GM19468 (cell line): ENCODE measurements around the gene OR9G1.
"Not testable (repeated sequence)": the region's sequence is repeated elsewhere in the genome, so short reads cannot be mapped to it uniquely, and the experiment has no call there.

Source experiments
- ATAC-seq: cut with Tn5 transposase; IDR thresholded peaks from one replicate; pipeline ENCODE4 v1.9.1; 2021; ENCODE audit warnings: mild to moderate bottlenecking, moderate library complexity, moderate number of reproducible peaks; ENCODE audit not compliant: unreplicated experiment; ENCODE audit errors: extremely low read depth

Gene OR9G1, protein sequence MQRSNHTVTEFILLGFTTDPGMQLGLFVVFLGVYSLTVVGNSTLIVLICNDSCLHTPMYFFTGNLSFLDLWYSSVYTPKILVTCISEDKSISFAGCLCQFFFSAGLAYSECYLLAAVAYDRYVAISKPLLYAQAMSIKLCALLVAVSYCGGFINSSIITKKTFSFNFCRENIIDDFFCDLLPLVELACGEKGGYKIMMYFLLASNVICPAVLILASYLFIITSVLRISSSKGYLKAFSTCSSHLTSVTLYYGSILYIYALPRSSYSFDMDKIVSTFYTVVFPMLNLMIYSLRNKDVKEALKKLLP

DNA sequence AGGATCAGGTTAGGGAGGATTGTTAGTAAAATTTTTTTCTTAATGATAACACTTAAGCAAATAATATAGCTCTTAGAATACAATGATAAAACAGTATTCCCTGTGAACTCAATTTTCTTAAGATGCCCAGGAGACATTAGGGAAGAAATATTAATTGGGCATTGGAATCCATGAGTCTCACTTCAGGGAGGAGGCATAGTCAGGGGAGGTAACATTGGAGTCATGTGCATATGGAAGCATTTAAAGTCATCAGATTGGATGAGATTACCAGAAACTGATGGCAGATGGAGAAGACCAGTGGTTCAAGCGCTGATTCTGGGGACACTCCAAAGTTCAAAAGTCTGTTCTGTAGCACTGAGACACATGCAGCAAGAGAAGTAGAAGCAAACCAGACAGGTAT lies at the start of gene OR9G1:
TSS of gene OR9G1 (plus strand) at position 301 of the 400 bp plus-strand sequence. CDS start 1,293 bp downstream, outside the sequence.
- no peak for ATAC-seq

DNA sequence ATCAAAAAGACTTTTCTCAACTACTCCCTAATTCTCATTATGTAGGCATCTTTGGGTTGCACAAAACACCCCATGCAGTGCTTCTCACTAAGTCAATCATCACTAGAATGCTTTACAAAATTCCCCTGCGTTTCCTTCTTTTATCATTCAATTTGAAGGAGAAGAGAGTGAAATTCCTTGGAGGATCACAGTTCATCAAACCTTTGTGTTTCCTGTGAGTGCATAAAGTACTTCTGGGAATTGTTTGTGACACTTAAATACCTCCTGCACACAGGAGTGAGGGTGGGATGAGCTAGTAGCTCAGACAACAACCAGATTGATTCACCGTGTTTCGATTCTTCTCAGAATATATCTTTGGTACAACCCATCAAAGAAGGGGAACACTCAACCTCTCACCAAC lies 39.1 kb upstream of the OR9G1 start:
- ATAC-seq: no peak

DNA sequence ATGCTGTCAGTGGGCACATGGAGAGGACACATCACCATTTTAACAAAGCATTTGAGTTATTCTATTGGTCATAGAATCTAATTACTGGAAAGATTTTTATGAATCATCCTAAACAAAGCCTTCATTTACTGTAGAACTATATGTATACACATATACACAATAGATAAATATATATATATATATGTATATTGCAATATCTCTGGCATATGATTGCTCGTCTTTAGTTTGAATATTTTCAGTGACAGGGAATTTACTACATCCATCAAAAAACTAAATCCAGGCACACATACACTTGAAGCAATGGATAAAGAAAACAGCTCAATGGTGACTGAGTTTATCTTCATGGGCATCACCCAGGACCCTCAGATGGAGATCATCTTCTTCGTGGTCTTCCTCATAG lies 35.5 kb upstream of the OR9G1 start, which contains the start of gene OR5AR1:
TSS of gene OR5AR1 (plus strand) at position 301 of the 400 bp plus-strand sequence. CDS start at position 301, 0 bp downstream.
- no peak for ATAC-seq

DNA sequence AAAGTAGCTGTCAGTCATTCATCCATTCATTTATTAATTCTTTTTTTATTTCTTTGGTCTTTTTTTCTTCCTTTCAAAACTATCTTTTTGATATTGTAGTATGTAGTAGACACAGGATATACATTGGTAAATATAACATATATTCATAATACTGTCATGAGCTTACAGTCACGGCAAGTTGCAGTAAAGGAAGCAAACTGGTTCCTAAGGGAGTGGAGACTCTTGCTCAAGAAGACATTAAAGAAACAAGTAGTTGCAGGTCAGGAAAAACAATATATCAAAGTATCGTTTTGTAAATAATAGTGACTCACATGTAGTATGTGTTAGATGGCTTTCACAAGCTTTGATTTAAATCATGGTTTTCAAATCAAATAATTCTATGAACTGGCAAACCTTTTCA lies 27.9 kb upstream of the OR9G1 start:
- ATAC-seq: no peak

DNA sequence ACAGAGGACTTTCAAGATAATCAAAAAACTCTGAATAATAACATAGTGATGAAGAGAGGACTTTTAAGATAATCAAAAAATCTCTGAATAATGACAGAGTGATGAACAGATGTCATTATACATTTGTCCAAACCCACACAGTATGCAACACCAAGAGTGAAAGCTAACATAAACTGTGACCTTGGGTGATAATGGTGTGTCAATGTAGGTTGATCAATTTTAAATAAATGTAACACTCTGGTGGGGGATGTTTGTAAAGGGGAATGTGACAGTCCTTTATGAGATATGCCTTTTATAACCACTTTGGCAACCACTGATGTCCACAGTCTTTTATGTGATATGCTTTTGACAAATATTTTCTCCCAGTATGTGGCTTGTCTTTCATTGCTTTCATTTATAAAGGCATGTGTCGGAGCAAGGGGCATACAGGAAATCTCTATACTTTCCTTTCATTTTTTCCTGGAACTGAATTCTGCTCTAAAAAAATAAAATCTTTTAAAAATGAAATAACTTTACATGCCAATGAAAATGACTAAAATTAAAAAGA lies 10.3 kb upstream of the OR9G1 start:
- ATAC-seq: no peak

DNA sequence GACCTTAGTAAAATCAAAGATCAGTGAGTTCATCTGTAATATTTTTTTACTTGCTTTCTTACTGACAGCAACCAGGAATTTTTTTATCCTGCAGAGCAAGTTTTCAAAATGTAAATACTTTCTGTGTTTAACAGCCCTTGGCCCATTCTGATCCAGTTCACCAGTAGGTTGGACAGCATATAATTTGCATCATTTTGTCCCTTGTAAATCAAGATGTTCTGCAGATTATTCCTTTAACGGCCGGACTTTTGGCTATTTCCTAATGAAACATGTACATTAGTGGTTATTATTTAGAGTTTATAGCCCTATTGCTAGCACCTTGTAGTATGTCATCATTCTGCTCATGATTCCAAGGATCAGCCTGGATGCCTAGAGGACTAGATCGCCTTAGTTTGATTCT lies 7.7 kb upstream of the OR9G1 start:
- ATAC-seq: not testable (repeated sequence)

DNA sequence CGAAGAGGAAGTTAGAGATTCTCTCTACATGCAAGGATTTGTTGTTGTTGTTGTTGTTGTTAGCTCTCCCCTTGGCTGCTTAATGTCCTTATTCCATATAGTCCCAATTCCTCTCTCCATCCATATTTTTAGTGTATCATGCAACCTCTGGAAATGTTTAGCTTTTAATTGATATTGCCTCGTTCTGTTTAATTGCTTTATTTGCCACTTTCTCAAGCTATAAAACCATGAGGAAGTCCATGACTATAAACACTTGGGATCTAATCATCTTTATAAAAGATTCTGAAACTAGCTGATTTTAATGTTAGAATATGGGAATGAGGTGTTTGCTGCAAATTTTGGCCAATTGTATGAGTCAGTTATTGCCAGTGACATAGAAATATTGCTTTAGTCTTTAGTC lies 5.5 kb upstream of the OR9G1 start:
- no peak for ATAC-seq

DNA sequence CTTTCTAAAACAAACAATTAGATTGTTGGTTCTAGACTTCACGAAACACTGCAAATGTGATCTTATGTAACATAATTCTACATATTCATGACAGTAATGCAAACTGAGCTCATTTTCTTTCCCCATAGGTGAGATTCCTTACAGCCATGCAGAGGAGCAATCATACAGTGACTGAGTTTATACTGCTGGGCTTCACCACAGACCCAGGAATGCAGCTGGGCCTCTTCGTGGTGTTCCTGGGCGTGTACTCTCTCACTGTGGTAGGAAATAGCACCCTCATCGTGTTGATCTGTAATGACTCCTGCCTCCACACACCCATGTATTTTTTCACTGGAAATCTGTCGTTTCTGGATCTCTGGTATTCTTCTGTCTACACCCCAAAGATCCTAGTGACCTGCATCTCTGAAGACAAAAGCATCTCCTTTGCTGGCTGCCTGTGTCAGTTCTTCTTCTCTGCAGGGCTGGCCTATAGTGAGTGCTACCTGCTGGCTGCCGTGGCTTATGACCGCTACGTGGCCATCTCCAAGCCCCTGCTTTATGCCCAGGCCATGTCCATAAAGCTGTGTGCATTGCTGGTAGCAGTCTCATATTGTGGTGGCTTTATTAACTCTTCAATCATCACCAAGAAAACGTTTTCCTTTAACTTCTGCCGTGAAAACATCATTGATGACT lies 1.5 kb downstream of the OR9G1 start:
- ATAC-seq: no peak

DNA sequence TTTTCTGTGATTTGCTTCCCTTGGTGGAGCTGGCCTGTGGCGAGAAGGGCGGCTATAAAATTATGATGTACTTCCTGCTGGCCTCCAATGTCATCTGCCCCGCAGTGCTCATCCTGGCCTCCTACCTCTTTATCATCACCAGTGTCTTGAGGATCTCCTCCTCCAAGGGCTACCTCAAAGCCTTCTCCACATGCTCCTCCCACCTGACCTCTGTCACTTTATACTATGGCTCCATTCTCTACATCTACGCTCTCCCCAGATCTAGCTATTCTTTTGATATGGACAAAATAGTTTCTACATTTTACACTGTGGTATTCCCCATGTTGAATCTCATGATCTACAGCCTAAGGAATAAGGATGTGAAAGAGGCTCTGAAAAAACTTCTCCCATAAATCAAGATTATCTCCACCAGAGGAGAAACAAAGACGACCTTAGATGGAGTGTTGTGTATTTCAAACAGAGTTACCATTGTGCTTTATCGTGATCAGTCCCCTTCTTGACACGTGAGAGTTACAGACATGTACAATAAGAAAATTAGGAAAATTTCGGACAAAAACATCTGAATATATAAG lies 2.1 kb downstream of the OR9G1 start:
- ATAC-seq: no peak

DNA sequence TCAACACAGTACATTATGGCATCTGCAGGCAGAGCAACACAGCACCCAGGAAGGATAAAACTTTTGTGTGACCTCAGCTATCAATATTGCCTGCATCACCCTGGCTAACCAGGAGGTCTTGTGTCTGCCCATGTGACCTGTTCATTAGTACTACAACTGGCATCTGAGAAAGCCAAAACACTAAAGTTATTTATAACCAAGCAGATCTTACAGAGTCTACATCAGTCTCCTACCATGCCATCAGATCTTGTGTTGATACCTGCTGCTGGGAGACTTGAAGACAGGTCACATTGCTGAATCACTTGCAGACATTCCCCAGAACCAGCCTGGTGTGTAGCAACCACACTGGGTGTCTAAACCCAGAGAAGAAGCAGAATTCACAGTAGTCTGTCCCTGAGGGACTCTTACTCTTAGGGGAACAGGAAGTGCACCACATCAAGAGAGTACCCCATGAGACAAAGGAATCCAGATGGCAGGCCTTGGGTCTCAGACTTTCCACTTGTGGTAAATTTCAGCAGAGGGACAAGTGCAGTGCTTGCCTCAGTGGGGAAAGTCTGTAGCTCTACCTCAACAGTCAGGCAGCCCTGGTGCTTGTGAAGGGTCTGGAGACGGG lies 7.0 kb downstream of the OR9G1 start:
- no peak for ATAC-seq

DNA sequence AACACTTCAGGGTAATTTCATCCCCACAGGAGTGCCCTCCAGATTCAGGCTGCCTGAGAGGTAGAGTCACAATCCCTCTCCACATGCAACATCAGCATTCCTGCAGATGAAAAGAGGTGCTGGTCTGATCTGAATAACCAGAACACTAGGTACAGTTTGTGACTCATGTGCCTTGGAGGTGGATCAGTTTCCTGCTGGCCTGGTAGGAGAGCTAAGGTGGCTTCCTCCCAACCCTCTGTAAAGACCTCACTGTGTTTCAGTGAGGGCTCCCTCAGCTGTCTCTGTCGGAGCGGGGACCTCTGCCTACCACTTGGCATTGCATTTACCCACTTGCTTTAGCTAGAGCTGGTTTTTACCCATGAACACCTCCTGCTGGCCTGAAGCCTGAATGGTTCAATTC lies 7.6 kb downstream of the OR9G1 start:
- no peak for ATAC-seq

DNA sequence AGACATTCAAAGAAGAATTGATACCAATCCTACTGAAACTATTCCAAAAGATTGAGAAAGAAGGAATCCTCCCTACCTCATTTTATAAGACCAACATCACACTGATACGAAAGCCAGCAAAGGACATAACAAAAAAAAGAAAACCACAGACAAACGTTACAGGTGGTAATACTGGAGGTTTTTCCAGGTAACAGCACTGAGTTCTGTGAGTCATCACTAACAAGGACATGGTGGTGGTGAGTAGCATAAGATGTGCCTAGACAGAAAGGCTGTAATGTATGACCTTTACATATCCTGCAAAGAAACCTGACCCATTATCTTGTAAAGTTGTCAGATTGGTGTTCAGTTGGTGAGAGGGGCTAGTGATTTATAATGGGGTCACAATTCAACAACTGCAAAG lies 15.3 kb downstream of the OR9G1 start:
- ATAC-seq: no peak

DNA sequence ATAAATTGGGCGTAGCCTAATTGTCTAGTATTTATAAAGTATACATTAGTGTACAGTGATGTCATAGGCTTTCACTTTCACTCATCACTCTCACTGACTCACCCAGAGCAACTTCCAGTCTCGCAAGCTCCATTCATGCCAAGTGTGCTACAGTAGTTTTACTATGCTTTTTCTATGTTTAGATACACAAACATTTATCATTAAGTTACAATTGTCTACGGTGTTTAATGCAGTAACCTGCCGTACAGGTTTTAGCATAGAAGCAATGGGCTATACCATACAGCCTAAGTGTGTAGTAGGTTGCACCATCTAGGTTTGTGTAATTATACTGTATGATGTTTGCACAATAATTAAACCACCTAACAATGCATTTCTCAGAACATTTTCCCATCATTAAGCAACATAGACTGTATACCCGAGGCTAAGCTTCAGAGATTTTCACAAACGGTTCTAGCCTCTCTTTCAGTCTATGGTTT lies 17.5 kb downstream of the OR9G1 start:
- no peak for ATAC-seq

DNA sequence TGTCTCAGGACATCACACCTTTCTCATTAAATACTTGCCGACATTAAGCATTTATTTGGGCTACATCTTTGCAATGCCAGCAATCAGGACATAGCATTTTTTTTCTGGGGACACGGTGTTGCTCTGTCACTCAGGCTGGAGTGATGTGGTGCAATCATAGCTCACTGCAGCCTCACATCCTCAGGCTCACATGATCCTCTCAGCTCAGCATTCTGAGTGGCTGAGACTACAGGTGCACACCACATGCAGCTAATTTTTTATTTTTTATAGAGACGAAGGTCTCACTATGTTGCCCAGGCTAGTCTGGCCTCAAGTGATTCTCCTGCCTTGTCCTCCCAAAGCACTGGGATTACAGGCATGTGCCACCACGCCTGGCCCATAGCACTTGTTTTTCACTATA lies 21.6 kb downstream of the OR9G1 start:
- ATAC-seq: no peak

DNA sequence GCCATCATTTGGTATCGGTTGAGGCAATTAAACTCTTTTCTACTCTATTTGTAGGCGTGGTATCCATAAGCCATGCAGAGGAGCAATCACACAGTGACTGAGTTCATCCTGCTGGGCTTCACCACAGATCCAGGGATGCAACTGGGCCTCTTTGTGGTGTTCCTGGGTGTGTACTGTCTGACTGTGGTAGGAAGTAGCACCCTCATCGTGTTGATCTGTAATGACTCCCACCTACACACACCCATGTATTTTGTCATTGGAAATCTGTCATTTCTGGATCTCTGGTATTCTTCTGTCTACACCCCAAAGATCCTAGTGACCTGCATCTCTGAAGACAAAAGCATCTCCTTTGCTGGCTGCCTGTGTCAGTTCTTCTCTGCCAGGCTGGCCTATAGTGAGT lies 41.2 kb downstream of the OR9G1 start:
- ATAC-seq: no peak

DNA sequence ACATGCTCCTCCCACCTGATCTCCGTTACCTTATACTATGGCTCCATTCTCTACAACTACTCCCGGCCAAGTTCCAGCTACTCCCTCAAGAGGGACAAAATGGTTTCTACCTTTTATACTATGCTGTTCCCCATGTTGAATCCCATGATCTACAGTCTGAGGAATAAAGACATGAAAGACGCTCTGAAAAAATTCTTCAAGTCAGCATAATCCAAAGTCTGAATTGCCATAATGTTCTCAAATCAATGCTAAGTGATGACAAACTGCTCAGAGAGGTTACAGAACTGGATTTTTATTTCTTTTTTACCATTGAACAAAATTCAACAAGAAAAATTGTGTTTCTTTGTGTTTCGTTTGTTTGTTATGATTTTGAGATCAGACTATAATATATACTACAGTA lies 42.0 kb downstream of the OR9G1 start:
- ATAC-seq: no peak

DNA sequence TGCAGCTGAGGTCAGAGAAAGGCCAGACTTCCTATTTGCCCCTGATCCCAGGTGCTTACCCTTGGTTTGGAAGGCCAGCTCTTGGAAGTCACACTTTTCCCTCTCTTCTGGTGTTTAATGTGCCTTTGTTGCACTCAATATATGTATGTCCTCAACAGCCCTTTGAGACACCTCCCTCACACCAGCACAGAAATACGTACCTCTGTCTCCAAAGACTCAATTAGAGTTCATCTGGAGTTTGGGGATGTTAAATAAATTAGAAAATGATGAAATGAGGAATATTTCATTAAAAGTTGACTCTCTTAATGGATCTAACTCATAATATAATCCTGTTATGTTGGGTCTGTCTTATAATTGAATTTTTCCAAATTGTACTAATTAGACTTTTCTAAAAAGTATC lies 49.7 kb downstream of the OR9G1 start, which contains the start of gene OR9G4:
TSS of gene OR9G4 (minus strand) at position 101 of the 400 bp plus-strand sequence. CDS start 4,931 bp downstream, outside the sequence.
- ATAC-seq: no peak

DNA sequence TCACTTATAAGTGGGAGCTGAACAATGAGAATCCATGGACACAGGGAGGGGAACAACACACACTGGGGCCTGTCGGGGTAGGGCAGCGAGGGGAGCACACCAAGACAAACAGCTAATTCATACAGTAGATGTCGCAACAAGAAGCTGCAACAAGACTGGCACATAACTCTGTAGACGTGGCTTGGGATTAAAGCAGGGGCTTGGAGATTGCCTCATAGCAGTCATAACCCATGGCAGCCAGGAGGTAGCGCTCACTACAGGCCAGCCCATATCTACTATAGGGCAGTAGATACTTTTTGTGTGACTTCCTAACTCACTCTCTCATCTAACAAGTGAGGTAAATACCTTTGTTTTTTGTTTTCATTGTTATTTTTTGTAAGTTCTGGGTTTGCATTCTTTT lies 51.3 kb downstream of the OR9G1 start:
- no peak for ATAC-seq

DNA sequence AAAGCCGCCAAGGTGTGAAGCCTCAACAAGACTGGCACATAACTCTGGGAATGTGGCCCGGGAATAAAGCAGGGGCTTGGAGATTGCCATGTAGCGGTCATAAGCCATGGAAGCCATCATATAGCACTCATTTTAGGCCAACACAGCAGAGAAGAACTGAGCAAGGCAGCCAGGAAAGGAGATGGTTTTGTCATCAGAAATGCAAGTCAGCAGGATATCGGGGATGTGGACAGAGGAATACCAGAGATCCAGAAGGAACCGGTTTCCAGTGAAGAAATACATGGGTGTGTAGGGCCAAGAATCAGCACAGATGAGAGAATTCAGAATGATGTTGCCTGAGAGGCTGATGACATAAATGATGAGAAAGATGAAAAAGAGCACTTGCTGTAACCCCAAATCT lies 52.6 kb downstream of the OR9G1 start:
- ATAC-seq: no peak
